GM19324 (cell line): ENCODE measurements around the gene OTUD5.

Experiments
- ATAC-seq: cut with Tn5 transposase; IDR thresholded peaks from one replicate; pipeline ENCODE4 v1.9.1; 2021; ENCODE audit warnings: mild to moderate bottlenecking, moderate library complexity; ENCODE audit not compliant: unreplicated experiment, low FRiP score

OTUD5 gene

DNA sequence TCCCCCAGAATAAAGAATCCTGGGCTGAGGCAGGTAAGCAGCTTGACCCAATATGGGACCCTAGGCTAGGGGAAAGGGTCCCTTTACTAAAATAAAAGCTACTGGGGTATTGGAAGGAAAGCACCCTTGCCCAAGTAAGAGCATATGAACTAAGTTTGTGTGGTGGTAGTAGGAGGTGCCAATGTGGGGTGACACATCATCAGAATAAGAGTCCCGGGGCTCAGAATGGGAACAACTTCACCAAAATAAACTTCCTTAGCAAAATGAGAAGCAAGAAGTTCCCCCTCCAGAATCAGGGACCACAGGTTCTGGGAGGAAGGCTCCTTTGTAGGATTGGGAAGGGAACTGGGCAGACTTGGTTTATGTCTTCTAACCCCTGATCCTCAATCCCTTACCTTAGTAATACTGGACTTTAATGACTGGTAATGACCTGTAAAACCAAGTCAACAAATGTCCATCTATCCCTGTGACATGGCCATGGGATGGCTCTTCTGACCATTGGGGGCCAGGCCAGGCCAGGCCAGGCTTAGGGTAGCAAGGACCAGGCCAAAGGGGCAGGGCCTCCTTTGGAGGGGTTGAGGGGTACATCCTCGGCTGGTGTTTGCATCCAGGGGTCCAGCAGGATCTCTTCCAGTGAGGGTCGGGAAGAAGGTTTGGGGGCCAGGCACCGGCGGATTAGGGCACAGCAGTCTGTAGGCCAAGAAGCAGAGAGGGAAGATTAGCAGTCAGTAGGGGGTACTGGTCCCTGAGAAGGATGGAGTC, 43.6 kb downstream of the OTUD5 start:
- no peak for ATAC-seq

GRCh38 chrX:48911412-48912182, 45.8 kb downstream of the OTUD5 start, which contains the start of gene SLC35A2:
Gene SLC35A2 (minus strand): TSS chrX:48911646. CDS start chrX:48911636, 10 bp downstream.
- peak; percentile 69 for ATAC-seq

DNA sequence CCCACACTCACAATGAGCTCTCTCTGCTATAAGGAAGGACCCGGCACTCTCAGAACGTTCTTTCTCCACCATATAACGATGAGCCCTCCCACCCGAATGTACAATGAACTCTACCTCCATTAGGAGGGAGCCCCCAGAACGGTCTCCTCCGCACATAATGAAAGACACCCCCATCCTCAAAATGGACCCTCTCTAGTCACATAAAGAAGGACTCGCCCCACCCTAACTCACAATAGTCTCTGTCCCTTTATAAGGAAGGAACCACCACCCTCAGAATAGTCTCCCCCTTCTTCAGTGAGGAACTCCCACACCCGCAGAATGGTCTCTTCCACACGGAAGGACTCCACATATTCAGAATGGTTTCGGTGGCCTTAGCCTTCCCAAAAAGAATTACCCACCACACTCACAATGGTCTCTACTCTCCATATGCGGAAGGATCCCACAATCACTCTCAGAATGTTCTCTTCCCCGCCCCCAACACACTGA, 46.4 kb downstream of the OTUD5 start:
- no peak for ATAC-seq

DNA sequence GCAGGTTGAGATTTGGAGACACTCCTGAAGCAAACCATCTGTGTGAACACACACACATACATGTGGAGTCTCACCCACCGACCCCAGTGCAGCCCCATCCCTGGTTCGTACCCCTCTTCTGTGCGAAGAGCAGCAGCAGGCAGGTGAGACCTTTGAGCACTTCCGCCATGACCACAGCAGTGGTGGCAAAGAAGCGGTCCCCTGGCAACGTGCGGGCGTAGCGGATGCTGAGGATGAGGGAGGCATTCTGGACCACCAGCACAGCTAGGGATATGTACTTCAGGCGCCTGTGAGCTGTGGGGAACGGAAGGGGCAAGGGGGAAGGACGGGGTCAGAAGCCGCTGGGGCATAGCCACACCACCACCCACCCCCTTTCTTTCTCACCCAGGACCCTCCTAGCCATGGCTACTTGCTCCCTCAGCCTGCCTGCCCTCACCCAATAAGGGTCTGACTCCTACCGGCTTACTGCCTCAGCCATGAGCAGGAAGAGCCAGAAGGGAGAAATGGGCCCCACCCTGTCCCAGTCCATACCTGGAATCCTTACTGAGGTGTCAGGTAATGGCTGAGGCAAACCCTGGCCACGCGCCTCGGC, 47.6 kb downstream of the OTUD5 start:
- no peak for ATAC-seq

DNA sequence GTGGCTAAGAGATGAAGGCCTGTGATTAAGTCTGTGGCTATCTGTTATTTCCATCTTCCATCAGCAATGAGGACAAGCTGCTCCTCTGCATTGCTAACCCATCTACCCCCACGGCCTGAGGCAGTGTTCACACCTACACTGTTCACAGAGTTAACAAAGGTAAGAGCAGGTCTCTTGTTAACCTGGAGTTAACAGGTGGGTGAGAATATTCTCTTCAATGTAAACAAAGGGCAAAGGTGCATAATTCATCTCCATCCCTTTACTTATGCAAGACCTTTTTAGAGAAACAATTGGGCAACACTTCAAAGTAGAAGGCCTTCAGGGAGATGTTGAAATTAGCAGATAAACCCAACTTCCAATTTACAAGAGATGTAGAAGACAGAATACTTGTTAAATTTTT, 48.8 kb downstream of the OTUD5 start:
- ATAC-seq: no peak

DNA sequence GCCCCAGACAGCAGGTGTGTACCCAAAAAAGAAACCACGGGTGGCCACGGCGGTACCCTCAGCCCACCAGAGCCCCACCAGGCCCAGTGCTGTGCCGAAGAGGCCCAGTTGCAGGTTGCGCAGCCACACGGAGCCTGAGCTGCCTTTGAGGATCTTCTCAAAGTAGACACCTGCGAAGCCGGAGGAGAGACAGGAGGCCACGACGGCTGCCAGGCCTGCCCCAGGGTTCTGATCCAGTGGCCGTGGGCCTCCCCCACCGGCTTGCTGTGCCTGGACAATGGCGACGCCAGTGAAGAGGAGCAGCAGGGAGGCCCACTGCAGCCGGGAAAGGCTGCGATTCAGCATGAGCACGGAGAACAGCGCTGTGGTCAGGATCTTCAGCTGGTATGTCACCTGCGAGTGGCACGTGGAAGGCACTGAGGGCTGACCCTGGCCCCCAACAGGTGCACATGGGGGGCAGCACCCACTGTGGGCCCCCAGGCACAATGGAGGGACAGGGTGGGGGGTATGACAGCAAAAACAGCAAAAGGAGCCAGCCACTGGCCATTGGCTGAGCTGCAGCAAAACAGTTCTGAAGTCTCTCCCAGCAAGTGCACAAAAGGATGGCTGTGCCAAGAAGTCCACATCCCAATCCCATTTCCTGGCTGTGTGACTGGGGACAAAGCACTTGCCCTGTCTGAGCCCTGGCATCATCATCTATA, 52.2 kb downstream of the OTUD5 start:
- no peak for ATAC-seq

- no peak for ATAC-seq
These were observed 52.8 kb downstream of the OTUD5 start for GRCh38 chrX:48904626-48905025.

DNA sequence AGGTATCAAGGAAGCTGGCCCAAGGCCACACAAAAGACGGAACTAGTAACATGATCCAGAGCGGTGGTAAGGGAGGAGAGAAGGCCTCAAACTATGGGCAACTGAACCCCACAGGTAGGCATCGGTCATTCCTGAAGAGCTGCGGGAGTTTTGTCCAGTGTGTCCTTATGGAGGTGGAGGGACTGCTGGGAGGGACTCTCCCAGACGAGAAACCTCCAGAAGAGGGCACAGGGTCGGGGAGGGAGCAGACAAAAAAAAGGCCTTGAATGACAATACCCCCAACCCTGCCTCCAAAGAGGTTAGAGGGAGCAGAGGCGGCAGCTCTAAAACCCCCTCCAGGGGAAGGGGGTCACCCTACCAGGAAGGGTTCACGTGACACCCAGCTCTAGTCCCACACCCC, 53.2 kb downstream of the OTUD5 start:
- ATAC-seq: no peak

DNA sequence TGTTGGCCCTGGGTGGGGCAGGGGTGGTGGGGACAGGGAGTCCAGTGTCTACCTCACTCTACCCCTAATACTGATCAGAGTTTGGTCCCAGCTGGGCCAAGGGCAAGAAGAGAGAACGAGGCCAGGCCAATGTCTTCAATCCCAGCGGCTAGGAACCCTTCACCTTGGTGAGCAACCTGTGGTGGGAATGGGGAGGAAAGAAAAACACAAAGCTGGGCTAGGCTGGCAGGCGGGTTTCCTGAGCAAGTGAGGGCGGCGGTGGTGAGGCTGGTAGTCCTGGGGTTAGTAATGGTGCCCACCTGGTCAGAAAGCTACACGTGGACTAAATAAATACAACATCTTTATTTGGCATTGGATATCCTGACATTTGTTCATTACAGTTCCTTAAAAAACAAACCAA, 54.1 kb downstream of the OTUD5 start:
- no peak for ATAC-seq

- ATAC-seq: no peak
These were observed 54.6 kb downstream of the OTUD5 start for GRCh38 chrX:48902776-48903175.

- no peak for ATAC-seq
These were observed 55.3 kb downstream of the OTUD5 start for GRCh38 chrX:48902135-48902534.

DNA sequence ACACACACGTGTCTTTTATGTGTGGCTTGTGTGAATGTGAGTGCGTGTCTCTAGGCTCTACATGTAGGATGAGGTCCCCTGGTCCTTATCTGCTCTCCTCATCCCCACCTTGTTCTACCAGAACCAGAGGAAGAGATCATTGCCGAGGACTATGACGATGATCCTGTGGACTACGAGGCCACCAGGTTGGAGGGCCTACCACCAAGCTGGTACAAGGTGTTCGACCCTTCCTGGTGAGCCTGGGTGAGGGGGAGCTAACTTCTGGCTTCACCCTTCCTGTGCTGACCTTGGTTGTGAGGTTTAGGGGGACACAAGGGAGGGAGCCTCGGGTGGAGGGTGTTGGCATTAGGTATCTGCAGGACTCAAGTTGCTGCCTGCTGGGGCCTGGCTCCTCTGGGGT, 56.3 kb downstream of the OTUD5 start:
- no peak for ATAC-seq

DNA sequence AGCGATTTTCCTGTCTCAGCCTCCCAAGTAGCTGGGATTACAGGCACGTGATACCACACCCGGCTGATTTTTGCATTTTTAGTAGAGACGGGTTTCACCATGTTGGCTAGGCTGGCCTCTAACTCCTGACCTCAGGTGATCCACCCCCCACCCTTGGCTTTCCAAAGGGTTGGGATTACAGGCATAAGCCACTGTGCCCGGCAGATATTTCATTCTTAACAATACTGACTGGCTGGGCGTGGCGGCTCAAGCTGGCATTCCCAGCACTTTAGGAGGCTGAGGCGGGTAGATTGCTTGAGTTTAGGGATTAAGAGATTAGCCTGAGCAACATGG, 58.4 kb downstream of the OTUD5 start:
- no peak for ATAC-seq

- ATAC-seq: peak; percentile 81
These were observed 59.6 kb downstream of the OTUD5 start, which contains the start of the genes PQBP1 and TIMM17B for GRCh38 chrX:48897625-48898306. Gene PQBP1 (plus strand): TSS chrX:48897930. CDS start chrX:48898510, 580 bp downstream. Gene TIMM17B (minus strand): TSS chrX:48897768. CDS start chrX:48897749, 19 bp downstream.

DNA sequence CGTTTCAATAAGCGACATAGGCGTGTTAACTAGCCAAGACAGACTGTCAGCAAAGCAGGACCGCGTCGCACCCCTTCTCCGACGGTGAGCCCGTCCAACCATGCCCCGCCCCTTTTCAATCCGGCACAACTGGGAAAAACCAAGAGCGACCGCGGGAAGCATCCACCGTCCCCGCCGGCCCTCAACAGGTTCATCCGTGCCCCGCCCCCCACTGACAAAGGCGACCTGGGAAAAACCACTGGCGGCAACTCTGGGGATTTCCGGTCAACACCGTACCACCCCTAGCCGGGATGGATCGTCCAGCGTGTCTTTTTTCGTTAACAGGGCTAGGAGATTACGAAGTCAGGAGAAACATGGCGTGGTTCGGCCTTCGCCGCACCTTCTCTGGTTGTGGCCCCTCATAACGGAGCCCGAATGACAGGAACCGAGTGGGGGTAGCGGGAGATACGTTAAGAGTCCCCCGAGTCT, 60.2 kb downstream of the OTUD5 start:
- peak; percentile 22 for ATAC-seq

DNA sequence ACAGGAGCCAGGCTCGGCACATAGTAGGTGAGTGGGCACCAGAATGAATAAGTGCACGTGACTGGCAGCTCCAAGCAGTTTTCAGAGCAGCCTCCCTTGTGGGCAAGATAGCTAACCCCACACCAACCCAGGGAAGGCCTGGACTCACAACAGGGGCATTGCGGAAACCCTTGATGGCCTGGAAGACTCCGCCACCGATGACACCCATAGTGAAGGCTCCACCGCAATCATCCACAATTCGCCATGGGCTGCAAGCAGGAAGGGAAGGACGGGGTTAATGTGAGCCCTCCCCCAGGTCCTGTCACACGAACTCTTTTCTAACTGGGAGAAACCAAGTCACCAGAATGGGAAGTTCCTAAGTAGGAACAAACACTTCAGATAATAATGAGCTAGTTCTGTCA, 60.8 kb downstream of the OTUD5 start:
- no peak for ATAC-seq

GRCh38 chrX:48894891-48895290, 62.5 kb downstream of the OTUD5 start:
- no peak for ATAC-seq

GRCh38 chrX:48893556-48894348, 63.7 kb downstream of the OTUD5 start:
- no peak for ATAC-seq

GRCh38 chrX:48892896-48893295, 64.5 kb downstream of the OTUD5 start:
- ATAC-seq: no peak
